ENCODE data around the gene PTPRK. TPM values are rescaled to one million over a fixed set of nuclear protein-coding genes. Genes with fewer than 3 reads are reported as not detected.

PTPRK gene
- total and polyA plus RNA-seq, 2 of the 13 experiments (the other 11 are each of a cell fraction or from before 2014, with no cell fraction given), result 43.6 to 98.3 TPM

DNA sequence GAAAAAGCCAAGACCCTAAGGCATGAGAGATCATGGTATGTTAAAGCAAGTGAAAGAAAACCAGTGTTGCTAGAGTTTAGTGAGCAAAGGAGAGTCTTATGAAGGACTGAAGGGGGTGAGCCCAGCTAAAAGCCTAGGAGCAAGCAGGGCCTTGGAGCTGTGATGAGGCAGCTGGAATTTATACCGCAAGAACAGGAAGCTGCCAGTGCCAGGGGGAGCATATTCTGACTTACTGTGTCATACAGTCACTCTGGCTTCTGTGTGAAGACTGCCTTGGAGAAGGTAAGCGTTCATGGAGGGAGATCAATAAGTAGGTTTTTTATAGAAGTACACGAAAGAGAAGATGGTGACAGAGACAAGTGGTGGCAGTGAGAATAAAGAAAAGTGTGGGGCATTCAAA, 310.6 kb downstream of the PTPRK start:
- BruUV-seq (replicated peaks), result no TSS peak
- no peak overlapping the region for H2AFZ ChIP-seq (ENCODE audit: low read length)
- H3K4me2 ChIP-seq (ENCODE audit: low read depth, low read length), result no peak overlapping the region
- TF ChIP-seq SOX6 (IDR thresholded peaks at IDR 0.05), result no peak
- TF ChIP-seq SOX6 (CRISPR knock-in tag; IDR thresholded peaks at IDR 0.05), result no peak
- TF ChIP-seq, protein P1, sequence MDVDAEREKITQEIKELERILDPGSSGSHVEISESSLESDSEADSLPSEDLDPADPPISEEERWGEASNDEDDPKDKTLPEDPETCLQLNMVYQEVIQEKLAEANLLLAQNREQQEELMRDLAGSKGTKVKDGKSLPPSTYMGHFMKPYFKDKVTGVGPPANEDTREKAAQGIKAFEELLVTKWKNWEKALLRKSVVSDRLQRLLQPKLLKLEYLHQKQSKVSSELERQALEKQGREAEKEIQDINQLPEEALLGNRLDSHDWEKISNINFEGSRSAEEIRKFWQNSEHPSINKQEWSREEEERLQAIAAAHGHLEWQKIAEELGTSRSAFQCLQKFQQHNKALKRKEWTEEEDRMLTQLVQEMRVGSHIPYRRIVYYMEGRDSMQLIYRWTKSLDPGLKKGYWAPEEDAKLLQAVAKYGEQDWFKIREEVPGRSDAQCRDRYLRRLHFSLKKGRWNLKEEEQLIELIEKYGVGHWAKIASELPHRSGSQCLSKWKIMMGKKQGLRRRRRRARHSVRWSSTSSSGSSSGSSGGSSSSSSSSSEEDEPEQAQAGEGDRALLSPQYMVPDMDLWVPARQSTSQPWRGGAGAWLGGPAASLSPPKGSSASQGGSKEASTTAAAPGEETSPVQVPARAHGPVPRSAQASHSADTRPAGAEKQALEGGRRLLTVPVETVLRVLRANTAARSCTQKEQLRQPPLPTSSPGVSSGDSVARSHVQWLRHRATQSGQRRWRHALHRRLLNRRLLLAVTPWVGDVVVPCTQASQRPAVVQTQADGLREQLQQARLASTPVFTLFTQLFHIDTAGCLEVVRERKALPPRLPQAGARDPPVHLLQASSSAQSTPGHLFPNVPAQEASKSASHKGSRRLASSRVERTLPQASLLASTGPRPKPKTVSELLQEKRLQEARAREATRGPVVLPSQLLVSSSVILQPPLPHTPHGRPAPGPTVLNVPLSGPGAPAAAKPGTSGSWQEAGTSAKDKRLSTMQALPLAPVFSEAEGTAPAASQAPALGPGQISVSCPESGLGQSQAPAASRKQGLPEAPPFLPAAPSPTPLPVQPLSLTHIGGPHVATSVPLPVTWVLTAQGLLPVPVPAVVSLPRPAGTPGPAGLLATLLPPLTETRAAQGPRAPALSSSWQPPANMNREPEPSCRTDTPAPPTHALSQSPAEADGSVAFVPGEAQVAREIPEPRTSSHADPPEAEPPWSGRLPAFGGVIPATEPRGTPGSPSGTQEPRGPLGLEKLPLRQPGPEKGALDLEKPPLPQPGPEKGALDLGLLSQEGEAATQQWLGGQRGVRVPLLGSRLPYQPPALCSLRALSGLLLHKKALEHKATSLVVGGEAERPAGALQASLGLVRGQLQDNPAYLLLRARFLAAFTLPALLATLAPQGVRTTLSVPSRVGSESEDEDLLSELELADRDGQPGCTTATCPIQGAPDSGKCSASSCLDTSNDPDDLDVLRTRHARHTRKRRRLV (CRISPR knock-in tag; IDR thresholded peaks at IDR 0.05), result 0 out of 2 replicates have a peak, but pooled peaks have one; percentile 4
- TF ChIP-seq, protein P2, sequence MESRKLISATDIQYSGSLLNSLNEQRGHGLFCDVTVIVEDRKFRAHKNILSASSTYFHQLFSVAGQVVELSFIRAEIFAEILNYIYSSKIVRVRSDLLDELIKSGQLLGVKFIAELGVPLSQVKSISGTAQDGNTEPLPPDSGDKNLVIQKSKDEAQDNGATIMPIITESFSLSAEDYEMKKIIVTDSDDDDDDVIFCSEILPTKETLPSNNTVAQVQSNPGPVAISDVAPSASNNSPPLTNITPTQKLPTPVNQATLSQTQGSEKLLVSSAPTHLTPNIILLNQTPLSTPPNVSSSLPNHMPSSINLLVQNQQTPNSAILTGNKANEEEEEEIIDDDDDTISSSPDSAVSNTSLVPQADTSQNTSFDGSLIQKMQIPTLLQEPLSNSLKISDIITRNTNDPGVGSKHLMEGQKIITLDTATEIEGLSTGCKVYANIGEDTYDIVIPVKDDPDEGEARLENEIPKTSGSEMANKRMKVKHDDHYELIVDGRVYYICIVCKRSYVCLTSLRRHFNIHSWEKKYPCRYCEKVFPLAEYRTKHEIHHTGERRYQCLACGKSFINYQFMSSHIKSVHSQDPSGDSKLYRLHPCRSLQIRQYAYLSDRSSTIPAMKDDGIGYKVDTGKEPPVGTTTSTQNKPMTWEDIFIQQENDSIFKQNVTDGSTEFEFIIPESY (CRISPR knock-in tag; IDR thresholded peaks at IDR 0.05), result peak; percentile 66
- no peak overlapping the region for H3K4me3 ChIP-seq (replicated peaks in 1 of 3; ENCODE audit: insufficient read depth in 1 of 3, low read depth in 2 of 3, low read length in 3 of 3)
- in situ Hi-C loops (cut with HindIII; ENCODE audit: extremely low pct_ligation_motif_present, low pct_unique_long_range_greater_than_20kb), result no loop called here
- no peaks in the 10 kb centered on the region for H3K27me3 ChIP-seq (ENCODE audit: control insufficient read depth in 1 of 2, insufficient read depth in 2 of 2, low read length in 2 of 2)
- FAIRE-seq, result no peak
- no peaks in the 10 kb centered on the region for H3K9me3 ChIP-seq (ENCODE audit: low read length)
- peak; percentile 12 for DNase-seq (ENCODE audit: low spot score)
- no peak overlapping the region for H3K27ac ChIP-seq (ENCODE audit: extremely low read length, insufficient read depth, low read length)
- peaks cover 26% of the 10 kb centered on the region for H3K4me1 ChIP-seq (ENCODE audit: insufficient read depth, low read length)
- peak; percentile 52; the same call in 2 of the 3 replicates for ATAC-seq
- ChIA-PET POLR2A (no interaction called here), CTCF (ENCODE audit: low intra/inter-chr PET ratio, low total read pairs) (no interaction called here)
- no peak overlapping the region for H3K9ac ChIP-seq (ENCODE audit: insufficient read depth, low read depth, low read length)
- intact Hi-C loops (cut with micrococcal nuclease; ENCODE audit: unreplicated experiment), result loop anchor here (2.0 to 10.0 kb wide), 2 partner anchors 21 to 145 kb away; no protein-coding TSS in a partner anchor
- peaks cover 1 to 10% of the 10 kb centered on the region in 2 experiments; a peak in 4 of 5 replicates for H3K36me3 ChIP-seq (replicated peaks in 1 of 2; ENCODE audit: control insufficient read depth in 1 of 2, insufficient read depth in 2 of 2, low read length in 2 of 2)
- no peaks in the 10 kb centered on the region; the same call in 1 of the 2 replicates for H4K20me1 ChIP-seq (ENCODE audit: insufficient read depth, low read length)
- H3K79me2 ChIP-seq (ENCODE audit: insufficient read depth, low read length), result peaks cover 2% of the 10 kb centered on the region
- 90% methylated on average over 3 of the region's 3 CpGs for WGBS (ENCODE audit: low lambda C conversion rate)

Data from HepG2 (cell line).